AG04449 (cell line): ENCODE results near the gene CD2AP.
"Not testable (repeated sequence)": the region's sequence is repeated elsewhere in the genome, so short reads cannot be mapped to it uniquely, and the experiment has no call there.

Experiments
- CTCF ChIA-PET: fragments of 350-600 bp; formaldehyde crosslinking; extraction: SDS; loops from one replicate; lab custom pipeline; 2021; ENCODE audit warnings: antibody characterized with exemption; lab: Yijun Ruan, JAX
- POLR2A ChIA-PET: fragments of 400-600, 350-600 bp; formaldehyde crosslinking; extraction: SDS; loops from one replicate; lab custom pipeline; 2020; ENCODE audit warnings: antibody characterized with exemption, inconsistent platforms; lab: Yijun Ruan, JAX
- DNase-seq: peaks from one replicate; pipeline ENCODE4 v3.0.0-alpha.2; 2010; ENCODE audit warnings: low read depth, low spot score
- H3K4me3 ChIP-seq: 2 replicates; pipeline ENCODE4 v1.5.1; 2011; ENCODE audit warnings: low read depth, mild to moderate bottlenecking, control low read depth, low read length
- CTCF ChIP-seq: IDR thresholded peaks from one replicate; pipeline ENCODE4 v1.5.1; 2011; ENCODE audit warnings: mild to moderate bottlenecking, moderate library complexity, low read length, control low read depth, inconsistent platforms; ENCODE audit not compliant: insufficient read depth; ENCODE audit errors: missing control alignments

The CD2AP gene

GRCh38 chr6:47475319-47475816 lies 2.2 kb upstream of the CD2AP start:
- ChIA-PET CTCF (interaction anchor here (0.8 kb wide), 1 partner anchor 61 kb away, joined by 3 read pairs; no protein-coding TSS in a partner anchor), POLR2A (no interaction called here)
- DNase-seq, result no peak
- TF ChIP-seq CTCF, result no peak
- H3K4me3 ChIP-seq, result no peak overlapping the region

GRCh38 chr6:47476781-47477496 lies 650 bp upstream of the CD2AP start:
- POLR2A ChIA-PET, result interaction anchor here (0.8 to 1.2 kb wide), 2 partner anchors 10 to 45 kb away, joined by 3 to 4 read pairs; no protein-coding TSS in a partner anchor
- DNase-seq, result no peak
- CTCF ChIA-PET, result interaction anchor here (0.9 kb wide), 1 partner anchor 11 kb away, joined by 4 read pairs; no protein-coding TSS in a partner anchor
- peak overlapping the region; percentile 85 for H3K4me3 ChIP-seq
- TF ChIP-seq CTCF, result no peak

GRCh38 chr6:47478233-47479139 lies 897 bp downstream of the CD2AP start:
- POLR2A ChIA-PET, result interaction anchor here (0.6 to 1.2 kb wide), 4 partner anchors 12 to 893 kb away, joined by 3 read pairs; no protein-coding TSS in a partner anchor
- peak overlapping the region; percentile 85 for H3K4me3 ChIP-seq
- no peak for DNase-seq
- TF ChIP-seq CTCF, result no peak
- CTCF ChIA-PET, result interaction anchor here (1.2 to 1.6 kb wide), 2 partner anchors 151 to 153 kb away, joined by 3 to 4 read pairs; no protein-coding TSS in a partner anchor

- CTCF ChIA-PET, result interaction anchor here (1.6 kb wide), 1 partner anchor 150 kb away, joined by 4 read pairs; no protein-coding TSS in a partner anchor
Measured at GRCh38 chr6:47479140-47479508, 1.5 kb downstream of the CD2AP start.

GRCh38 chr6:47479874-47480273 lies 2.3 kb downstream of the CD2AP start:
- ChIA-PET CTCF (interaction anchor here (1.6 kb wide), 1 partner anchor 150 kb away, joined by 4 read pairs; no protein-coding TSS in a partner anchor), POLR2A (no interaction called here)
- no peak for TF ChIP-seq CTCF
- no peak for DNase-seq
- H3K4me3 ChIP-seq, result peak overlapping the region; percentile 85; the same call in 1 of the 2 replicates

More at GRCh38 chr6:47479140-47479508, 1.5 kb downstream of the CD2AP start:
- POLR2A ChIA-PET, result no interaction called here
- peak overlapping the region; percentile 85 for H3K4me3 ChIP-seq
- no peak for DNase-seq
- TF ChIP-seq CTCF, result no peak

- H3K4me3 ChIP-seq, DNase-seq, CTCF ChIA-PET, POLR2A ChIA-PET: not testable (repeated sequence)
Measured at GRCh38 chr6:47481213-47481612, 3.6 kb downstream of the CD2AP start.
